Liver (tissue), 3 donors: ENCODE data around the gene CTNNA2.

Experiments
- FOXA1 ChIP-seq: IDR thresholded peaks from 2 replicates; pipeline ENCODE4 v1.6.1; 2016; ENCODE audit warnings: antibody characterized with exemption
- HNF4A ChIP-seq, 2 donors: conservative IDR thresholded peaks; 2 replicates each; pipeline ENCODE4 v1.6.1; 2016; ENCODE audit warnings: antibody characterized with exemption in 2 of 2, mild to moderate bottlenecking in 2 of 2
- MAX ChIP-seq: IDR thresholded peaks from 2 replicates; pipeline ENCODE4 v1.6.1; 2016; ENCODE audit warnings: antibody characterized with exemption
- RAD21 ChIP-seq, 2 donors: IDR thresholded peaks; 2 replicates each; pipeline ENCODE4 v1.6.1; 2016; ENCODE audit warnings: antibody characterized with exemption in 2 of 2, mild to moderate bottlenecking in 2 of 2
- RXRA ChIP-seq, 2 donors: IDR thresholded peaks; 2 replicates each; pipeline ENCODE4 v1.6.1; 2017 to 2018; ENCODE audit warnings: antibody characterized with exemption in 2 of 2, mild to moderate bottlenecking in 1 of 2
- TAF1 ChIP-seq: conservative IDR thresholded peaks from 2 replicates; pipeline ENCODE4 v1.6.1; 2016; ENCODE audit warnings: antibody characterized with exemption, mild to moderate bottlenecking
- TF ChIP-seq, protein P1 (sequence below): fragments of 150-350 bp; IDR thresholded peaks from 2 replicates; pipeline ENCODE4 v1.5.1; 2017; ENCODE audit warnings: improper control_type of control experiment, low read depth, low read length; ENCODE audit not compliant: missing input control
- donor health status: healthy.
- donor health status: healthy.

DNA sequence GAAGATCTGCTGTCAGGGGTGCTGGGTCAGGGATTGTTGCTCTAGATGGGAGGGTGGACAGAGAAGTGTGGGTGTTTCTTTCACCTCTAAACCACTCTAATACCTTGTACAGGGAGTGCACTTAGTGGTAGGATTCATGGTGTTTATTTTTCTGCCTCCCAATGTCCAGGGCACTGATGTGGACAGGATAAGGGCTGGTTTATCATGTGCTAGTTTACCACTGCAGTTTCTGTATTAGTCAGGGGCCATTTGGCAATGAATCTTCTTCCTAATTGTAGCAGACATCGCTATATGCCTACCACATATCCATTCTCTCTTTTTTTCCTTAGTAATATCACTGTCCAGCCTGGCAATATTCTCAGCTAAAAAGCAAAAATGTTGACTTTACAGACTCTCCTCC is 842.0 kb downstream of the CTNNA2 start:
- TF ChIP-seq FOXA1 (no peak), TAF1 (no peak), RAD21 (IDR thresholded peaks at IDR 0.05) (no peak), RXRA (IDR thresholded peaks at IDR 0.05) (no peak), HNF4A (conservative IDR thresholded peaks at IDR 0.05) (no peak), MAX (no peak)
- TF ChIP-seq, protein P1, sequence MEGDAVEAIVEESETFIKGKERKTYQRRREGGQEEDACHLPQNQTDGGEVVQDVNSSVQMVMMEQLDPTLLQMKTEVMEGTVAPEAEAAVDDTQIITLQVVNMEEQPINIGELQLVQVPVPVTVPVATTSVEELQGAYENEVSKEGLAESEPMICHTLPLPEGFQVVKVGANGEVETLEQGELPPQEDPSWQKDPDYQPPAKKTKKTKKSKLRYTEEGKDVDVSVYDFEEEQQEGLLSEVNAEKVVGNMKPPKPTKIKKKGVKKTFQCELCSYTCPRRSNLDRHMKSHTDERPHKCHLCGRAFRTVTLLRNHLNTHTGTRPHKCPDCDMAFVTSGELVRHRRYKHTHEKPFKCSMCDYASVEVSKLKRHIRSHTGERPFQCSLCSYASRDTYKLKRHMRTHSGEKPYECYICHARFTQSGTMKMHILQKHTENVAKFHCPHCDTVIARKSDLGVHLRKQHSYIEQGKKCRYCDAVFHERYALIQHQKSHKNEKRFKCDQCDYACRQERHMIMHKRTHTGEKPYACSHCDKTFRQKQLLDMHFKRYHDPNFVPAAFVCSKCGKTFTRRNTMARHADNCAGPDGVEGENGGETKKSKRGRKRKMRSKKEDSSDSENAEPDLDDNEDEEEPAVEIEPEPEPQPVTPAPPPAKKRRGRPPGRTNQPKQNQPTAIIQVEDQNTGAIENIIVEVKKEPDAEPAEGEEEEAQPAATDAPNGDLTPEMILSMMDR, result no peak
